GM19238 (cell line): ENCODE results near the gene AJAP1.

Source experiments
- DNase-seq: peaks from one replicate; pipeline ENCODE4 v3.0.0; 2011; ENCODE audit warnings: low spot score; ENCODE audit not compliant: insufficient read length

Gene AJAP1

GRCh38 chr1:4768553-4768952 is 114.1 kb downstream of the AJAP1 start:
- no peak for DNase-seq

- no peak for DNase-seq
Observed at GRCh38 chr1:4769516-4770280, 115.3 kb downstream of the AJAP1 start.

DNA sequence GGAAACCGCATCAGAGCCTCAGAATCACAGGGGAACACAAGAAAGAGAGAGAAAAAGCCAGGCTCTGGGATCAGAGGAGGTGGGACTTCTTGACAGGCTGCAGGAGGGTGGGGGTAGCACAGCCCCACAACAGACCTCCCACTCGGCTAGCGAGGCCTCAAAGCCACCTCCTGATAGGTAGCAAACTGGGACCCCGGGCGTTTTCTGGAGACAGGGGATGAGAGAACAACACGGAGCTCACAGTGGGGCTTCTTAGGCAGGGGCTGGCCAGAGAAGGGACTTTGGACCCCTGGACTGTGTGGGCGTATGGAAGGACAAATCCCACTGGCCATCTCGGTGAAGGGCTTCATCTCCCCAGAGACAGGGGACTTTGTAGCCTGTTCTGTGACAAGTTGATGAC is 116.3 kb downstream of the AJAP1 start:
- DNase-seq = no peak

DNA sequence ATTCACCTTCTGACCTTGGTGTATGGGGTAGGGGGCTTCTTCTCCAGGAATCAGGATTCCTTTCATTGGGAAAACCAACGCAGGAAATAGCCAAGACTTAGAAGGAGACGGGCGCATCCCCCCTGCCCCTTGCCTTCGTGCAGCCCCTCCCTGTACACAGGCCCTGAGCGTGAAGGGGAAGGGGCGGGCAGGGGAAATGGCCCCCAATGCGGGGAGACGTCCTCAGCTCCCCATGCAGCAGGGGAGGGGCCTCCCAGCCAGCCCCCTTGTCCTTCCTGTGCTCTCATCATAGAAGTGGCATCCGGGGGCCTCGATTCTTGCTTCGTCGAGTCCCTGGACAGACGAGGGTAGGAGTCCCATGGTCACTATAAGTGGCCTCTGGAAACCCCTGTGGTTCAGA is 116.9 kb downstream of the AJAP1 start:
- DNase-seq = no peak

DNA sequence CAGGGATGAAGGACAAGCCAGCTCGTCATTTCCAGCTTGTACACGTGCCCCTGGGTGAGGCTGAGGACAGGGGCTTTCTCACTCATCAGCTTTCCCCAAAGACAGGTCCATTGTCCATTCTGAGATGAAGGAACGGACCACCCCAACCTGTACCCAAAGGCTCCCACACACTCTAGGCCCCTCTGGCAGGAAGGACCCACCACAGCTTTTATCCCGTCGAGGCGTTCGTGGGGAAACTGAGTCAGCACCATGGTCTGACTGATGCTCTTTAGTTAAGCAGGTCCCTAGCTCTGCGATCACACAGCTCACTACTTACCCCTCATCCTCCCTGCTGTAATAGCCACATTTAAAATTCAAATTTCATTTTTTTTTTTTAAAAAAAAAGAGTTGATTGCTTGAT is 117.3 kb downstream of the AJAP1 start:
- no peak for DNase-seq

DNA sequence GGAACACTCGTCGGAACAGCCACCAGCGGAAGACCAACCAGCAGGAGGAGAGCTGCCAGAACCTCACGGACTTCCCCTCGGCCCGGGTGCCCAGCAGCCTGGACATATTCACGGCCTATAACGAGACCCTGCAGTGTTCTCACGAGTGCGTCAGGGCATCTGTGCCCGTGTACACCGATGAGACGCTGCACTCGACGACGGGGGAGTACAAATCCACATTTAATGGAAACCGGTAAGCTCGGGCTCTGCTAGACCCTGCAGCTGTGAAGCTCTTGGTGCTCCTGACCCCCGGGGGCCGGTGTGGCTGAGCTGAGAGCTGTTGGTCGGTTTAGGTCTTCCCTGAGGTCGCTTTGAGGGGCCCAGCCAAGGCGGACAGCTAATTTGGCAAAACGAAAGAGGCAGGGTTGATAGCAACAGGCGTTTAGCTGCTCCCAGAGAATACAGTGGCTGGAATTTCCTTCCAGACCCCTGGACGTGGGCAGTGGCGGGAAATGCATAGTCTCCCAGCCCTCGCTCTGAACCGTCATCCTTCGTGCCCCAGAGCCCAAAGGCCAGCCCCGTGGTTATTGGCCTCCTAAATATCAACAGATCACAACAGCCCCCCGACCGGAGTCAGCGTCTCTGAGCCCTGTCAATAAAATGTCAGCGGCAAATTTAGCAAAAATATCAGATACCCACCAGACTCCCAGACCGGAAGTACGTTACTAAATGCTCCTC is 118.0 kb downstream of the AJAP1 start:
- DNase-seq = no peak

- DNase-seq = no peak
Observed at GRCh38 chr1:4773226-4773625, 118.8 kb downstream of the AJAP1 start.

DNA sequence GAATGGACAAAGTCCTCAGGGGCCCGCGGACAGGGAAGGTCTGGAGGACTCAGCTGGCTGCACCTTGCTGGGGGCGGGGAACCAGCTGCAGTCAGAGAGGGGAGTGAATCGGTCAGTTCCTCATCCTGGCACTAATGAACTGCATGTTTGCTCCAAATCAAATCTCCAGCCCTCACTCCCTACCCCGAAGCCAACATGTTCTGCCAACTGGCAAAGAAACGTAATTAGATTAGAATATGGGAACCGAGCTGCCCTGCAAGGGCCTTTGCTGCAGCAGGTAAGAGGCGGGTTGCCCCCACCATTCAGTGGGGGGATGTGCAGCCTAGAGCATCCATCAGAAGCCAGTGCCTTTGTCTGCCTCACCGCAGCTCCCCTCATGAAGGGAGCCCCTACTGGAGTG is 121.1 kb downstream of the AJAP1 start:
- DNase-seq = no peak

- DNase-seq = no peak
Observed at GRCh38 chr1:4778056-4778455, 123.6 kb downstream of the AJAP1 start.

- DNase-seq = no peak
Observed at GRCh38 chr1:4781646-4782045, 127.2 kb downstream of the AJAP1 start.

DNA sequence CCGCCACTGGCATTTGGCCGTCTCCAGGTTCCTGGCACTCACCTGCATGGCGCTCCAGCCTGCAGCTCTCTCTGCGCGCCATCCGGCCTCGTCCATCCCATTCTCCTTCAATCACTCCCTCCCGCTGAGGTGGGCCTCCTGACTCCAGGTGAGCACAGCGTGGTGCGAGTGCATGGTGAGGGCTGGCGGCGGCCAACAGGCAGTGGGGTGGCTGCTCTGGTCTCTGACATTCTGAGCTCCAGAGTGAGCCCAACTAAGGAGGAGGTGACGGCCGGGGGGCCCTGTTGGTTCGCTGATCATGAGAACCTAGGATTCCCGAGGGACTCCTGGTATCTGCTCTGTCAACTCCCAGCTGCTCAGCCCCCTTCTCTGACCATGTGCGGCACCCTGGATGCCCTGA is 130.4 kb downstream of the AJAP1 start:
- DNase-seq = no peak

- DNase-seq = no peak
Observed at GRCh38 chr1:4786055-4786454, 131.6 kb downstream of the AJAP1 start.

DNA sequence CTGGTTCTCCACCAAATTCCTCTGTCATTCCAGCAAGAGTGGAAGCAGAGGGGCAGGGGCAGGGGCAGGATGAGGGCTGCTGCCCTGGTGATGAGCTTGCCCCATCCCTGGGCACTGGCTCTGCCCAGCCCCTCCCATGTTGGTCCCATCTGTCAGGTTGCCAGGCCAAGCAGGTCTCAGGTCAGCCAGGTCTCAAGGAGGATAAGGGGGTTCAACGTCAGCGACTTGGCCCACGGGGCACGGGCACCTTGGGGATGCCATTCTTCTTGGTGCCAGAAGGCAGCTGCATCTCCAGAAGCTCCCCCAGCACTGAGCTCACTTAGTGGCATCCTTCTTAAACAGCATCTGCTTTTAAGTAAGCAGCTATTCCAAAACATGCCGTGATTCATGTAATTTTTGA is 133.1 kb downstream of the AJAP1 start:
- no peak for DNase-seq

DNA sequence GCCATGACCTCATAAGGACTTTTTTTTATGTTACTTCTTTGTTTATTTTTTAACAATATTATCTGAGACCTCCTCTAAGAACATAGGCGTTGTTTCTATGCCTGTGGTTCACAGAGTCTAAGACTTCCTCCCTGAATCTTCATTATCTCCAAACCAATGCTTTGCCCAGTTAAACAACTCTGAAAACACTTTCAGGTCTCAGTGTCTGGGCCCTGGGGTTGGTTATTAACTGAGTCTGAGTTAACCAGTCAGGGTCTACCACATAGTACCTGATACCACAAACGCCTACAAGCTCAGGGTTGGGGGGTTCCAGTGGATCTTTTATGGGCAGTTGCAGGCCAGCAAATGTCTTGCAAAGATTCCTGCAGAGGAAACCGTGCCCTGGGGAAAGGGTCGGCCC is 138.2 kb downstream of the AJAP1 start:
- DNase-seq = no peak

DNA sequence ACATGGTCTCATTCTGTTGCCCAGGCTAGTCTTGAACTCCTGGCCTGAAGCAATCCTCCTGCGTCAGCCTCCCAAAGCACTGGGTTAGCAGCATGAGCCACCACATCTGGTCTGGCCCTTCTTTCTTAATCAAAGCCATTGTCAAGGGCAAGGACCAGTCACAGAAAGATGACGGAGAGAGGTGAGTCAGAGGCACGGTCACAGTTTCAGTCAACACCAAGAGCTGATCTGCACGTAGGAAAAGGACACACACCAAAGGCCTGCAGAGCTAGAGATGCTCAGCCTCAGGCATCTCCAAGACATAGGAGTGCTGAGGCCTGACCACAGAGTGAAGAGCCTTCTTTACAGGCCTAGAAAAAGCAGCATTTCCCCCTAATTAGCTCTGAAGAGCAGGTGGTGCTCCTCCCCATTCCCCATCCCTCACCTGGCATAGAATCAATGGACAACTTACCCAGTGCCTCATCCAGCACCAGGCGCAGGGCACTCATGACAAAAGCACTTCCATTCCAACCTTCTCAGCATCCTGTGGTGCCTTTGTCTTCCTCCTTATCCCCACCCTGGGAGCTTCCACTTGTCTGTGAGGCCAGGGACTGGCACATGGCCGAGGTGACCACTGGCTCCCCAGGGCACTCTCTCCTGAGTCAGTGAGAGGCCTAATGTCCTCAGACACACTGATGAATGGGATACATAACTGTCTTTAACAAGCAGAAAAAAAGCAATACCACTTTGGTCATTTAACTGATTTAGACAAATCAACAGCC is 139.8 kb downstream of the AJAP1 start:
- no peak for DNase-seq

DNA sequence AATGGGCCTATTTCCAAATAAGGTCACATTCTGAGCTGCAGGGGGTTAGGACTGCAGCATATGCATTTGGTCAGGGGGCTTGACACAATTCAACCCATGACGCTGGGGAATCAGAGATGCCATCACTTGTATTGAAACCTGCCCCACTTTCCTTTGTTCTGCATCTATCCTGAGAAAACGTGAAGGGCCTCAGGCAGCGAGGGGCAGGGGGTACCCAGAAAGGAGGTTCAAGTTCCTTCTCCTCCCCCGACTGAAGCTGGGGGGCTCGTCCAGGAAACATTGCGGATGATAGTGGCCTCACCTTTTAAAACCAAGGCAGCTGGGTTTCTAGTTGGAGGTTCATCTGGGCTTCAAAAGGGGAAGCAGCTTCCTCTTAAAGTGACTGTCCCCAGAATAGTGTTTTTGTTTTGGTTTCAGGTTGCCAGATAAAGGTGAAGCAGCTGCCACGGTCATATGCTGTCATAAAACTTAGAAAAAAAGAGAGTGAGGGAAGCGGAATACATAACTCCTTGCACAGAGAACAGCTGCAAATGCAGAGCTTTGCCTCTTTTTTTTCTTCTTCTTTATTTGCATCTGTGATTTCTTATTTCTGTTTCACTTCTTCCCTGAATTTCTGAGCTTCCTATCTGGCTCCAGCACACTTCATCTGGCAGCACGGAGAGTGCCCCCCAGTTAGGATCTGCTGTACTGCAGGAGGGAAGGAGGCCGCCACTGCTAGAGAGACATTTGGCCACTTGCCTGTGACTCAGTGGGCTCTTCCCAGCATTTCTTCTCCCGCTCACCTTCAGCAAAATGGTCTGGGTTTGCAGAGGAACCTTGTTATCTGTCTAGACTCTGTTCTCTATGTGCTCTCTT is 142.0 kb downstream of the AJAP1 start:
- DNase-seq = no peak

DNA sequence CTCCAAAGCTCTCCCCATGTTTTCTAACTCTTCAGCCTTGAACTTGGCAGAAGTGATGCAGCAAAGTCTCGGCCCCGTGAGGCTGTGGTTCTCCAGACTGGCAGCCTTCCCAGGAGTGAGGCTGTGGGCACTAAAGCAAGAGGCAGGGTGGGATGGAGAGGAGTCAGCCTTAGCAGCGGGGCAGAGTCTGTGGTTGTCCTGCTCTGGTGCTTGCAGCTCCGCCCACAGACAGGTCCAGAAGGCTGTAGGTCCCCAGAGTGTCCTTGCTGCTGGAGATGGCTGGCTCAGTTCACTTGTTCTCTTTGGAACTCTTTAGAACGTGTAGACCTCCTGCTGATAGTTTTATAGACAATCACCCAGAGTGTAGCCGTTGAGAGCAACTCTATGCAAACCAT is 142.6 kb downstream of the AJAP1 start:
- DNase-seq = no peak

DNA sequence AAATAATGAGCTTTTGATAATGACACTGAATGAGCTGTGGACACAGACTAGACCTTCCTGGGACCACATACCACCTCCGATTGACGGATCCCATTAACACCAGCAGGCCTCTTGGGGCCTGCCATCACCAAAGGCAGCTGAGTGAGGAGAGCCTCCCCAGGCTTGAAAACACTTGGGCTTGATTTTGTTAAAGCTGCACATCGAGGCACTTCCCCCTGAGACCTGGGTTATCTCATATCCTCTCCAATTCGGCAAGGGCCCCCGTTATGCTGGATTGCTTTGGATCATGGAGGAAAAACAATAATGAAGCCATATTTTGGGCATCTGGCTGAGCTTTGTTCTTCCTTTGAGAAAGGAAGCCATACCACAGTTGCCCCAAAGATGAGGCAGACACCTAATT is 143.0 kb downstream of the AJAP1 start:
- DNase-seq = no peak

GRCh38 chr1:4801192-4801924 is 146.9 kb downstream of the AJAP1 start:
- no peak for DNase-seq

DNA sequence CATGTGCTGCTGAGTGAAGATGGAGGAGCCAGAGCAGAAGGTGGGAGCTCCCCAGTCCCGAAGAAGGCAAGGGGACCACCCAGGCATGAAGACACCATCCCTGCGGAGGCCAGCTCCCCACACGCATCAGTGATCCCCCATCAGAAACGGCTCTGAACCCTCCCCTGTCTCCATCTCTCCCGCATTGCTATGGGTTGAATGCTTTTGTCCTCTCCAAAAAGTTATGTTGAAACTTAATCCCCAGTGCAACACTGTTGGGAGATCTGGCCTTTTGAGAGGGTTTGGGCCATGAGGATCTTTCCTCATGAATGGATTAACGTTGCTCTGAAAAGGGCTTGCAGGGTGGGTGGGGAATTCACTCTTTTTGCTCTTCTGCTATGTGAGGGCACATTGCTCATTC is 147.6 kb downstream of the AJAP1 start:
- no peak for DNase-seq

- DNase-seq = no peak
Observed at GRCh38 chr1:4803335-4803734, 148.9 kb downstream of the AJAP1 start.
